ENCODE measurements around the gene DRD3.
A peak's percentile ranks its signal among the peaks of the same experiment; 100 is the strongest.

DRD3 gene

DNA sequence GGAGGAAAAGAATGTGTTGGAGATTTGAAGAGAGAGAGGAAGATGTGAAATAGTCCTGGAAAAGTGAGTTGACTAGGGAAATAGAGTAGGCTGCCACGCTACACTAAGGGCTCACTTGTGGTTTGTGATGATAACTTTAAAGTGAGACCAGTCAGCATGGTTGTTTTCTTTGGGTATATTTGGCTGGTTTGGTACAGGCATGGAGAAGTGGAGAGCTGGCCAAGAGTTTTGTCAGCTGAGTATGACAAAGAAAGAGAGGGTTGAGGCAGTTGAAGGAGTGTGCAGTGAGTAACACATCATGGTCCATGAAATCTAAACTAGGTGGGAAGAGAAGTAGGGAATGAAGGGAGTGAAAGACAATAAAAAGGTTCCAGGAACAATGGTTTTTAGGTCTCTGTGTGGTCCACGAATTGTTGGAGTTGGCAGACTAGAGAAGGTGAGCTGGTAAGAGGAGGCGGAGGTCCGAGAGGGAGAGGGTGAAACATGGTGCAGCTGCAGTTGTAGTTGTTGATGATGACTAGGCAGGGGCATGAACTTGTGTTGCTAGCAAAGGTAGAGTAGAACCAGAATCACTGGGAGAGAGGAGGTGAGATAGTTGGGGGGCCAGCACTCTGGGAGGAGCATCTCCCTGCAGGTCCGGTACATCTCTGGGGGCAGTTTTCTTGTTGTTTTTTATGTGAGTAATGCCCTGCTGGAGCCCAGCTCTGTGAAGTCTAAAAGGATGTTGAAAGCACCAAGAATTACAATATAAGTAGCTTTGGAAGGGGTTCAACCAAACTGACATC, 37.5 kb upstream of the DRD3 start:
- no peak overlapping the region for H3K4me3 ChIP-seq (replicated peaks; ENCODE audit: insufficient read depth, low read length)

DNA sequence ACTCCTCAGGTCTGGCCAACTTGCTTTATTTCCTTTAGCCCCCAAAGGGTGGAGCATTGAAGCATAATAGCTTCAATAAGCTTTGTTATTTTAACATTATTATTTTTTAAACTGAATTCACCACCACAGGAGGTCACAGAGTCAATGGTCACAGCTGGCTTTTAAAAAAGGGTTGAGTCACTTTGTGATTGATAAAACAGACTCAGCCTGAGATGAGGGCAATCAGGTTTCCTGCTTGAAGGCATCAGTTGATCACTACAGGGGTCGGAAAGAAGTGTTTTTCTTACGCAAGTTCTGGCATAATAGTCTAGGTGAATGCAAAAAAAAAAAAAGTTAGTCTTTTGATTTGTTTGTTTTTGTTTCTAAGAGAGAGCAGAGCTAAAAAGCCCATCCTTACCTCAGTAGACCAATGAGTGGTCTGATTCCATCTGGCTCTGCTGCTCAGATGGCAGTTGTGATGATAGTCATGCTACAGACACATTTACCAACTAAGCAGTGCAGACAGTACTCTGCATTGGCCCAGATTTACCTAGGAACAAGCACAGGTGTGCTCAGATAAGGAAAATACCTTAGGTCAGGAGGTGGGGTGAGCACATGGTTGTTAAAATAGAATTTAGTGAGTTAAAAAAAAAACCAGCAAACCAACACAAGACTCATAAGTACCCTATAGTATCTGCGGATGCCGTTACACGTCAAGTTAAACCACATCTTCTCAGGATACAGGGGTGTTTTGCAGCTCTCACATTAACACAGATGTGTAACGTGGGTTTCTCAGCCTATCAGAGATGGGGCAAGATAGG, 35.9 kb upstream of the DRD3 start:
- DNase-seq (ENCODE audit: low read depth in 1 of 2, low spot score in 1 of 2), result no peak
- Histone ChIP-seq H3K4me3 (replicated peaks; ENCODE audit: insufficient read depth, low read length) (peak overlapping the region; percentile 40), H3K27me3 (ENCODE audit: insufficient read depth, poor library complexity, severe bottlenecking) (peaks cover 5% of the 10 kb centered on the region), H3K27ac (replicated peaks) (no peak overlapping the region)
- no peak for TF ChIP-seq GABPA (IDR thresholded peaks at IDR 0.05; ENCODE audit: low read depth)
- TF ChIP-seq CTCF (IDR thresholded peaks at IDR 0.05; ENCODE audit: insufficient read depth, low read length), result no peak
- TF ChIP-seq, protein P1, sequence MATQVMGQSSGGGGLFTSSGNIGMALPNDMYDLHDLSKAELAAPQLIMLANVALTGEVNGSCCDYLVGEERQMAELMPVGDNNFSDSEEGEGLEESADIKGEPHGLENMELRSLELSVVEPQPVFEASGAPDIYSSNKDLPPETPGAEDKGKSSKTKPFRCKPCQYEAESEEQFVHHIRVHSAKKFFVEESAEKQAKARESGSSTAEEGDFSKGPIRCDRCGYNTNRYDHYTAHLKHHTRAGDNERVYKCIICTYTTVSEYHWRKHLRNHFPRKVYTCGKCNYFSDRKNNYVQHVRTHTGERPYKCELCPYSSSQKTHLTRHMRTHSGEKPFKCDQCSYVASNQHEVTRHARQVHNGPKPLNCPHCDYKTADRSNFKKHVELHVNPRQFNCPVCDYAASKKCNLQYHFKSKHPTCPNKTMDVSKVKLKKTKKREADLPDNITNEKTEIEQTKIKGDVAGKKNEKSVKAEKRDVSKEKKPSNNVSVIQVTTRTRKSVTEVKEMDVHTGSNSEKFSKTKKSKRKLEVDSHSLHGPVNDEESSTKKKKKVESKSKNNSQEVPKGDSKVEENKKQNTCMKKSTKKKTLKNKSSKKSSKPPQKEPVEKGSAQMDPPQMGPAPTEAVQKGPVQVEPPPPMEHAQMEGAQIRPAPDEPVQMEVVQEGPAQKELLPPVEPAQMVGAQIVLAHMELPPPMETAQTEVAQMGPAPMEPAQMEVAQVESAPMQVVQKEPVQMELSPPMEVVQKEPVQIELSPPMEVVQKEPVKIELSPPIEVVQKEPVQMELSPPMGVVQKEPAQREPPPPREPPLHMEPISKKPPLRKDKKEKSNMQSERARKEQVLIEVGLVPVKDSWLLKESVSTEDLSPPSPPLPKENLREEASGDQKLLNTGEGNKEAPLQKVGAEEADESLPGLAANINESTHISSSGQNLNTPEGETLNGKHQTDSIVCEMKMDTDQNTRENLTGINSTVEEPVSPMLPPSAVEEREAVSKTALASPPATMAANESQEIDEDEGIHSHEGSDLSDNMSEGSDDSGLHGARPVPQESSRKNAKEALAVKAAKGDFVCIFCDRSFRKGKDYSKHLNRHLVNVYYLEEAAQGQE (IDR thresholded peaks at IDR 0.05; ENCODE audit: insufficient replicate concordance, low read depth), result no peak
- TF ChIP-seq POLR2AphosphoS5 (IDR thresholded peaks at IDR 0.05; ENCODE audit: low read depth), result no peak
- TF ChIP-seq SPI1 (IDR thresholded peaks at IDR 0.05; ENCODE audit: borderline replicate concordance, low read depth), result no peak

More for the DNA sequence above, 37.5 kb upstream of the DRD3 start:
- TF ChIP-seq, protein P1 (IDR thresholded peaks at IDR 0.05; ENCODE audit: insufficient replicate concordance, low read depth), result no peak
- TF ChIP-seq POLR2AphosphoS5 (IDR thresholded peaks at IDR 0.05; ENCODE audit: low read depth) (no peak), SPI1 (IDR thresholded peaks at IDR 0.05; ENCODE audit: borderline replicate concordance, low read depth) (no peak), CTCF (IDR thresholded peaks at IDR 0.05; ENCODE audit: insufficient read depth, low read length) (no peak), GABPA (IDR thresholded peaks at IDR 0.05; ENCODE audit: low read depth) (no peak)
- Histone ChIP-seq H3K27me3 (ENCODE audit: insufficient read depth, poor library complexity, severe bottlenecking) (peaks cover 5% of the 10 kb centered on the region), H3K27ac (replicated peaks) (no peak overlapping the region)
- DNase-seq (ENCODE audit: low read depth in 1 of 2, low spot score in 1 of 2), result no peak

GRCh38 chr3:114213627-114214541, 35.0 kb upstream of the DRD3 start:
- TF ChIP-seq CTCF (IDR thresholded peaks at IDR 0.05; ENCODE audit: insufficient read depth, low read length) (no peak), POLR2AphosphoS5 (IDR thresholded peaks at IDR 0.05; ENCODE audit: low read depth) (no peak), GABPA (IDR thresholded peaks at IDR 0.05; ENCODE audit: low read depth) (0 out of 2 replicates have a peak, but pooled peaks have one; percentile 9), SPI1 (IDR thresholded peaks at IDR 0.05; ENCODE audit: borderline replicate concordance, low read depth) (peak; percentile 43)
- TF ChIP-seq, protein P1 (IDR thresholded peaks at IDR 0.05; ENCODE audit: insufficient replicate concordance, low read depth), result no peak
- peaks cover 7% of the 10 kb centered on the region for H3K27me3 ChIP-seq (ENCODE audit: insufficient read depth, poor library complexity, severe bottlenecking)
- DNase-seq (ENCODE audit: low read depth in 1 of 2, low spot score in 1 of 2), result peak; percentile 13 to 30
- H3K27ac ChIP-seq (replicated peaks), result no peak overlapping the region
- H3K4me3 ChIP-seq (replicated peaks; ENCODE audit: insufficient read depth, low read length), result peak overlapping the region; percentile 40
